ENCODE data around the gene TGM1.
A peak's percentile ranks its signal among the peaks of the same experiment; 100 is the strongest.

The TGM1 gene

GRCh38 chr14:24262821-24263733, at the start of gene TGM1:
Gene TGM1 (minus strand): TSS chr14:24263177. CDS start chr14:24262352, 825 bp downstream.
- no peak for DNase-seq (ENCODE audit: low read depth in 2 of 2)

- no peak for DNase-seq (ENCODE audit: low read depth in 2 of 2)
Observed at GRCh38 chr14:24311837-24312615, 49.0 kb upstream of the TGM1 start.

- peak in 1 of 2 donors; percentile 55 for DNase-seq (ENCODE audit: low read depth in 2 of 2)
Observed at GRCh38 chr14:24310646-24311604, 47.9 kb upstream of the TGM1 start, which contains the start of gene LTB4R. Gene LTB4R (plus strand): TSS chr14:24311502. CDS start chr14:24315652, 4,150 bp downstream.

GRCh38 chr14:24310265-24310645, 47.3 kb upstream of the TGM1 start:
- no peak for DNase-seq (ENCODE audit: low read depth in 2 of 2)

GRCh38 chr14:24309538-24310264, 46.7 kb upstream of the TGM1 start, which contains the start of gene LTB4R2:
Gene LTB4R2 (plus strand): TSS chr14:24310140. CDS start chr14:24310665, 525 bp downstream.
- DNase-seq (ENCODE audit: low read depth in 2 of 2): no peak

- no peak for DNase-seq (ENCODE audit: low read depth in 2 of 2)
Observed at GRCh38 chr14:24308342-24309124, 45.6 kb upstream of the TGM1 start.

GRCh38 chr14:24307575-24308341, 44.8 kb upstream of the TGM1 start, which contains the start of gene CIDEB:
Gene CIDEB (minus strand): TSS chr14:24307977. CDS start chr14:24307858, 119 bp downstream.
- peak in 1 of 2 donors; percentile 40 for DNase-seq (ENCODE audit: low read depth in 2 of 2)

- no peak for DNase-seq (ENCODE audit: low read depth in 2 of 2)
Observed at GRCh38 chr14:24307156-24307574, 44.2 kb upstream of the TGM1 start.

- no peak for DNase-seq (ENCODE audit: low read depth in 2 of 2)
Observed at GRCh38 chr14:24304019-24304387, 41.0 kb upstream of the TGM1 start.

GRCh38 chr14:24300326-24300980, 37.5 kb upstream of the TGM1 start:
- no peak for DNase-seq (ENCODE audit: low read depth in 2 of 2)

GRCh38 chr14:24299255-24300191, 36.5 kb upstream of the TGM1 start, which contains the start of the genes DHRS1 and NOP9:
Gene DHRS1 (minus strand): TSS chr14:24299780. CDS start chr14:24299106, 674 bp downstream.
Gene NOP9 (plus strand): TSS chr14:24299850. CDS start chr14:24299955, 105 bp downstream.
- DNase-seq (ENCODE audit: low read depth in 2 of 2): peak; percentile 88 to 94

GRCh38 chr14:24298892-24299254, 35.9 kb upstream of the TGM1 start:
- DNase-seq (ENCODE audit: low read depth in 2 of 2): no peak

GRCh38 chr14:24297190-24297964, 34.4 kb upstream of the TGM1 start:
- no peak for DNase-seq (ENCODE audit: low read depth in 2 of 2)

GRCh38 chr14:24296341-24297157, 33.6 kb upstream of the TGM1 start:
- DNase-seq (ENCODE audit: low read depth in 2 of 2): peak; percentile 52 to 66

- DNase-seq (ENCODE audit: low read depth in 2 of 2): no peak
Observed at GRCh38 chr14:24293525-24293924, 30.5 kb upstream of the TGM1 start.
